HepG2 (cell line): Measurements from ENCODE around the gene SP9. TPM values are rescaled to one million over a fixed set of nuclear protein-coding genes. Genes with fewer than 3 reads are reported as not detected.
A peak's percentile ranks its signal among the peaks of the same experiment; 100 is the strongest.

Source experiments
- CREM ChIP-seq, 2 experiments: sonication (generic) in 1 of 2; formaldehyde crosslinking in 1 of 2; IDR thresholded peaks; 2 replicates each; pipeline versions ENCODE4 v1.4.0 to v1.6.1; 2016 to 2020; ENCODE audit warnings: antibody characterized with exemption in 1 of 2, mild to moderate bottlenecking in 1 of 2, missing genetic modification reagents in 1 of 2
- HES4 ChIP-seq: sonication (generic); formaldehyde crosslinking; IDR thresholded peaks from 2 replicates; pipeline ENCODE4 v1.9.0; 2021; ENCODE audit warnings: mild to moderate bottlenecking, missing genetic modification reagents, borderline replicate concordance
- HMG20A ChIP-seq: IDR thresholded peaks from 2 replicates; pipeline ENCODE4 v1.6.1; 2016; ENCODE audit warnings: borderline replicate concordance
- KDM5A ChIP-seq: fragments of 200-600 bp; sonication (generic); IDR thresholded peaks from 2 replicates; pipeline ENCODE4 v1.7.0; 2018; ENCODE audit warnings: antibody characterized with exemption, mild to moderate bottlenecking, low read length, borderline replicate concordance
- ZBTB10 ChIP-seq: sonication (generic); formaldehyde crosslinking; IDR thresholded peaks from 2 replicates; pipeline ENCODE4 v1.4.0; 2020; ENCODE audit warnings: missing genetic modification reagents, borderline replicate concordance
- ZFP1 ChIP-seq: IDR thresholded peaks from 2 replicates; pipeline ENCODE4 v1.6.1; 2016
- ZNF280B ChIP-seq: sonication (generic); formaldehyde crosslinking; IDR thresholded peaks from 2 replicates; pipeline ENCODE4 v1.5.0; 2020; ENCODE audit warnings: missing genetic modification reagents, mild to moderate bottlenecking, borderline replicate concordance
- ZNF496 ChIP-seq: sonication (generic); formaldehyde crosslinking; IDR thresholded peaks from 2 replicates; pipeline ENCODE4 v1.8.1; 2023; ENCODE audit warnings: mild to moderate bottlenecking, moderate library complexity, missing genetic modification reagents; ENCODE audit not compliant: insufficient replicate concordance
- ZNF558 ChIP-seq: sonication (generic); formaldehyde crosslinking; IDR thresholded peaks from 2 replicates; pipeline ENCODE4 v1.9.0; 2022; ENCODE audit warnings: mild to moderate bottlenecking, missing genetic modification reagents, borderline replicate concordance
- ZNF777 ChIP-seq: sonication (generic); formaldehyde crosslinking; IDR thresholded peaks from 2 replicates; pipeline ENCODE4 v1.4.0; 2020; ENCODE audit warnings: missing genetic modification reagents
- polyA plus RNA-seq, 8 experiments: library from polyadenylated mRNA; depleted of rRNA in 3 of 8; stranded (reverse) in 7 of 8; unstranded in 1 of 8; fragments of >200 nt; fragmentation: Illumina TruSeq in 4 of 8; extraction: Trizol in 4 of 8; gene quantifications; 2 replicates each; pipeline versions ENCODE4 v1.2.1 to v1.2.3, GENCODE V29; 2011 to 2016; ENCODE audit warnings: low read depth in 4 of 8, missing spikeins in 1 of 8, mixed read lengths in 1 of 8; ENCODE audit not compliant: insufficient read depth in 1 of 8
- total RNA-seq, 5 experiments: library from RNA; depleted of rRNA; stranded (reverse); fragments of >200 nt; fragmentation: Illumina TruSeq; extraction: Trizol; gene quantifications; 2 replicates each; pipeline ENCODE4 v1.2.3, GENCODE V29; 2016; ENCODE audit warnings: low read depth in 1 of 5
- TF ChIP-seq, protein P1 (sequence below): sonication (generic); formaldehyde crosslinking; IDR thresholded peaks from 2 replicates; pipeline ENCODE4 v1.9.0; 2022; ENCODE audit warnings: low read depth, missing genetic modification reagents
- TF ChIP-seq, protein P2 (sequence below): sonication (generic); formaldehyde crosslinking; IDR thresholded peaks from 2 replicates; pipeline ENCODE4 v1.4.0; 2020; ENCODE audit warnings: missing genetic modification reagents, borderline replicate concordance
- TF ChIP-seq, protein P3 (sequence below): sonication (generic); formaldehyde crosslinking; IDR thresholded peaks from 2 replicates; pipeline ENCODE4 v1.5.0; 2020; ENCODE audit warnings: mild to moderate bottlenecking, missing genetic modification reagents, borderline replicate concordance

SP9 gene
- total and polyA plus RNA-seq, 2 of the 13 experiments (the other 11 are each of a cell fraction or from before 2014, with no cell fraction given): not detected

- TF ChIP-seq, protein P1, sequence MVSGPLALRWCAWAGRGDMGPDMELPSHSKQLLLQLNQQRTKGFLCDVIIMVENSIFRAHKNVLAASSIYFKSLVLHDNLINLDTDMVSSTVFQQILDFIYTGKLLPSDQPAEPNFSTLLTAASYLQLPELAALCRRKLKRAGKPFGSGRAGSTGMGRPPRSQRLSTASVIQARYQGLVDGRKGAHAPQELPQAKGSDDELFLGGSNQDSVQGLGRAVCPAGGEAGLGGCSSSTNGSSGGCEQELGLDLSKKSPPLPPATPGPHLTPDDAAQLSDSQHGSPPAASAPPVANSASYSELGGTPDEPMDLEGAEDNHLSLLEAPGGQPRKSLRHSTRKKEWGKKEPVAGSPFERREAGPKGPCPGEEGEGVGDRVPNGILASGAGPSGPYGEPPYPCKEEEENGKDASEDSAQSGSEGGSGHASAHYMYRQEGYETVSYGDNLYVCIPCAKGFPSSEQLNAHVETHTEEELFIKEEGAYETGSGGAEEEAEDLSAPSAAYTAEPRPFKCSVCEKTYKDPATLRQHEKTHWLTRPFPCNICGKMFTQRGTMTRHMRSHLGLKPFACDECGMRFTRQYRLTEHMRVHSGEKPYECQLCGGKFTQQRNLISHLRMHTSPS (CRISPR knock-in tag): no peak; the same call in 1 of the 2 replicates
- TF ChIP-seq HMG20A: no peak
- TF ChIP-seq, protein P2, sequence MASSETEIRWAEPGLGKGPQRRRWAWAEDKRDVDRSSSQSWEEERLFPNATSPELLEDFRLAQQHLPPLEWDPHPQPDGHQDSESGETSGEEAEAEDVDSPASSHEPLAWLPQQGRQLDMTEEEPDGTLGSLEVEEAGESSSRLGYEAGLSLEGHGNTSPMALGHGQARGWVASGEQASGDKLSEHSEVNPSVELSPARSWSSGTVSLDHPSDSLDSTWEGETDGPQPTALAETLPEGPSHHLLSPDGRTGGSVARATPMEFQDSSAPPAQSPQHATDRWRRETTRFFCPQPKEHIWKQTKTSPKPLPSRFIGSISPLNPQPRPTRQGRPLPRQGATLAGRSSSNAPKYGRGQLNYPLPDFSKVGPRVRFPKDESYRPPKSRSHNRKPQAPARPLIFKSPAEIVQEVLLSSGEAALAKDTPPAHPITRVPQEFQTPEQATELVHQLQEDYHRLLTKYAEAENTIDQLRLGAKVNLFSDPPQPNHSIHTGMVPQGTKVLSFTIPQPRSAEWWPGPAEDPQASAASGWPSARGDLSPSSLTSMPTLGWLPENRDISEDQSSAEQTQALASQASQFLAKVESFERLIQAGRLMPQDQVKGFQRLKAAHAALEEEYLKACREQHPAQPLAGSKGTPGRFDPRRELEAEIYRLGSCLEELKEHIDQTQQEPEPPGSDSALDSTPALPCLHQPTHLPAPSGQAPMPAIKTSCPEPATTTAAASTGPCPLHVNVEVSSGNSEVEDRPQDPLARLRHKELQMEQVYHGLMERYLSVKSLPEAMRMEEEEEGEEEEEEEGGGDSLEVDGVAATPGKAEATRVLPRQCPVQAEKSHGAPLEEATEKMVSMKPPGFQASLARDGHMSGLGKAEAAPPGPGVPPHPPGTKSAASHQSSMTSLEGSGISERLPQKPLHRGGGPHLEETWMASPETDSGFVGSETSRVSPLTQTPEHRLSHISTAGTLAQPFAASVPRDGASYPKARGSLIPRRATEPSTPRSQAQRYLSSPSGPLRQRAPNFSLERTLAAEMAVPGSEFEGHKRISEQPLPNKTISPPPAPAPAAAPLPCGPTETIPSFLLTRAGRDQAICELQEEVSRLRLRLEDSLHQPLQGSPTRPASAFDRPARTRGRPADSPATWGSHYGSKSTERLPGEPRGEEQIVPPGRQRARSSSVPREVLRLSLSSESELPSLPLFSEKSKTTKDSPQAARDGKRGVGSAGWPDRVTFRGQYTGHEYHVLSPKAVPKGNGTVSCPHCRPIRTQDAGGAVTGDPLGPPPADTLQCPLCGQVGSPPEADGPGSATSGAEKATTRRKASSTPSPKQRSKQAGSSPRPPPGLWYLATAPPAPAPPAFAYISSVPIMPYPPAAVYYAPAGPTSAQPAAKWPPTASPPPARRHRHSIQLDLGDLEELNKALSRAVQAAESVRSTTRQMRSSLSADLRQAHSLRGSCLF (CRISPR knock-in tag): no peak
- TF ChIP-seq ZNF496: no peak
- no peak for TF ChIP-seq ZBTB10 (CRISPR knock-in tag)
- TF ChIP-seq ZFP1 (CRISPR knock-in tag): no peak
- TF ChIP-seq ZNF558 (CRISPR knock-in tag): peak; percentile 65; the same call in 1 of the 2 replicates
- TF ChIP-seq CREM (IDR thresholded peaks at IDR 0.05): no peak
- no peak for TF ChIP-seq CREM (CRISPR knock-in tag; IDR thresholded peaks at IDR 0.05)
- no peak for TF ChIP-seq KDM5A
- TF ChIP-seq HES4 (CRISPR knock-in tag): peak; percentile 70; the same call in 1 of the 2 replicates
- TF ChIP-seq ZNF280B (CRISPR knock-in tag): no peak
- TF ChIP-seq, protein P3, sequence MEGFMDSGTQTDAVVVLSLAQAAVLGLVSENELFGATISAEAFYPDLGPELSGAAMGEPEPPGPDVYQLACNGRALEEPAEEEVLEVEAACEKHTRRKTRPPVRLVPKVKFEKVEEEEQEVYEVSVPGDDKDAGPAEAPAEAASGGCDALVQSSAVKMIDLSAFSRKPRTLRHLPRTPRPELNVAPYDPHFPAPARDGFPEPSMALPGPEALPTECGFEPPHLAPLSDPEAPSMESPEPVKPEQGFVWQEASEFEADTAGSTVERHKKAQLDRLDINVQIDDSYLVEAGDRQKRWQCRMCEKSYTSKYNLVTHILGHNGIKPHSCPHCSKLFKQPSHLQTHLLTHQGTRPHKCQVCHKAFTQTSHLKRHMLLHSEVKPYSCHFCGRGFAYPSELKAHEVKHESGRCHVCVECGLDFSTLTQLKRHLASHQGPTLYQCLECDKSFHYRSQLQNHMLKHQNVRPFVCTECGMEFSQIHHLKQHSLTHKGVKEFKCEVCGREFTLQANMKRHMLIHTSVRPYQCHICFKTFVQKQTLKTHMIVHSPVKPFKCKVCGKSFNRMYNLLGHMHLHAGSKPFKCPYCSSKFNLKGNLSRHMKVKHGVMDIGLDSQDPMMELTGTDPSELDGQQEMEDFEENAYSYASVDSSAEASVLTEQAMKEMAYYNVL: peak; percentile 39; the same call in 1 of the 2 replicates
- TF ChIP-seq ZNF777 (CRISPR knock-in tag): peak; percentile 40; the same call in 1 of the 2 replicates
These were observed 2.0 kb downstream of the SP9 start (continued) for GRCh38 chr2:174336501-174337336.
